Retinal pigment epithelial cell (primary cell): ENCODE measurements around the gene RAD23A.

Source experiments
- DNase-seq: peaks from one replicate; pipeline ENCODE4 v3.0.0-alpha.2; 2010; ENCODE audit warnings: low read depth
- H3K4me3 ChIP-seq: 2 replicates; pipeline ENCODE4 v1.5.1; 2011; ENCODE audit warnings: mild to moderate bottlenecking, low read length, control low read depth, moderate library complexity
- TF ChIP-seq, protein P1 (sequence below): conservative IDR thresholded peaks from 2 replicates; pipeline ENCODE4 v1.5.1; 2011; ENCODE audit warnings: low read depth, low read length, control low read depth, inconsistent platforms

RAD23A gene

GRCh38 chr19:12932392-12933286, 13.0 kb upstream of the RAD23A start:
- DNase-seq: no peak
- TF ChIP-seq, protein P1, sequence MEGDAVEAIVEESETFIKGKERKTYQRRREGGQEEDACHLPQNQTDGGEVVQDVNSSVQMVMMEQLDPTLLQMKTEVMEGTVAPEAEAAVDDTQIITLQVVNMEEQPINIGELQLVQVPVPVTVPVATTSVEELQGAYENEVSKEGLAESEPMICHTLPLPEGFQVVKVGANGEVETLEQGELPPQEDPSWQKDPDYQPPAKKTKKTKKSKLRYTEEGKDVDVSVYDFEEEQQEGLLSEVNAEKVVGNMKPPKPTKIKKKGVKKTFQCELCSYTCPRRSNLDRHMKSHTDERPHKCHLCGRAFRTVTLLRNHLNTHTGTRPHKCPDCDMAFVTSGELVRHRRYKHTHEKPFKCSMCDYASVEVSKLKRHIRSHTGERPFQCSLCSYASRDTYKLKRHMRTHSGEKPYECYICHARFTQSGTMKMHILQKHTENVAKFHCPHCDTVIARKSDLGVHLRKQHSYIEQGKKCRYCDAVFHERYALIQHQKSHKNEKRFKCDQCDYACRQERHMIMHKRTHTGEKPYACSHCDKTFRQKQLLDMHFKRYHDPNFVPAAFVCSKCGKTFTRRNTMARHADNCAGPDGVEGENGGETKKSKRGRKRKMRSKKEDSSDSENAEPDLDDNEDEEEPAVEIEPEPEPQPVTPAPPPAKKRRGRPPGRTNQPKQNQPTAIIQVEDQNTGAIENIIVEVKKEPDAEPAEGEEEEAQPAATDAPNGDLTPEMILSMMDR: no peak
- H3K4me3 ChIP-seq: peak overlapping the region; percentile 98

DNA sequence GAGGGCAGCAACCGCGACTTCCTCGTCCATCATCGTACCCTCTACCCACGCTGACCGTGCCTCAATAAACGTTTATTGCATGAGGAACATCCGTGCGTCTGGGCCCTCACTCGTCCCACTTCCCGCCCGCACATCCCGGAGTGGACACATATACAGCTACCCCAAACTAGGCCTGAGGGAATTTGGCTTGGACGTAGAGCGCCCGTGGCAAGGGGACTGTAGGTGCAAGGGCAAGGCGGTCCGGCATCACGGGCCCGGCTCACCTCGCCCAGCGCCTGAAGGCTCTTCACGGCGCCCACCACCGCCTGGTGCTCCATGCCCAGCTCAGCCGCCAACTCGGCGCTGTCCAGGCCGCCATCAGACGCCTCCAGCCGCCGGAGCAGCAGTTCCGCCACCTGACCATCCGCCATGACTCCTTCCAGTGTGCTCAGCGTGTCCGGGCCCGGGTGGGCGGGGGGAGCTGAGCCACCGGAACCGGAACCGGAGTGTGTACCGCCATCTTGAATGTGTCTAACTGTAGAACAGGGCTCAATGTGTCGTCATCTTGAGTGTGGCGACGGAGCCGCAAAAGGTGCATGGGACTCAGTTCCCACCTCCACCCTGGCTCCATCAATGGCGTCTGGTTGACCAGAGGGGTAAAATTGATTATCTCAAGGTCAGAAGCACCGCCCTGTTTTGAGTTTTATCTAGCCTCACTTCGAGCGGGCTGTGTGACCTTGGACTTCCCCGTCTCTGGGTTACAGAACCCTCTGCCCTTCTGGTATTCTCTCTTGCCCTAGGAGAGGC, 12.2 kb upstream of the RAD23A start, which contains the start of gene FARSA:
FARSA (minus strand) TSS at position 425 of the 786 bp plus-strand sequence; CDS start at position 410, 15 bp downstream.
- H3K4me3 ChIP-seq: peak within 1 kb of the TSS; percentile 98
- TF ChIP-seq, protein P1: no peak
- peak; percentile 59 for DNase-seq

DNA sequence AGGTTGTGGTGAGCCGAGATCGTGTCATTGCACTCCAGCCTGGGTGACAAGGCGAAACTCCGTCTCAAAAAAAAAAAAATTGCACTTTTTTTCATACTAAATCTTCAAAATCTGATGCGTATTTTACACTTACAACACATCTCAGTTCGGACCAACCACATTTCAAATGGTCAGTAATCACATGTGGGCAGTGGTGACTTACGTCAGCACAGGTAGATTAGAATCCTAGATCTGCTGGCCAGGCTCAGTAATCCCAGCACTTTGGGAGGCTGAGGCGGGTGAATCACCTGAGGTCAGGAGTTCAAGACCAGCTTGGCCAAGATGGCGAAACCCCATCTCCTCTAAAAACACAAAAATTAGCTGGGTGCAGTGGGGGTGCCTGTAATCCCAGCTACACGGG, 10.6 kb upstream of the RAD23A start:
- H3K4me3 ChIP-seq: no peak overlapping the region
- TF ChIP-seq, protein P1: no peak
- no peak for DNase-seq

DNA sequence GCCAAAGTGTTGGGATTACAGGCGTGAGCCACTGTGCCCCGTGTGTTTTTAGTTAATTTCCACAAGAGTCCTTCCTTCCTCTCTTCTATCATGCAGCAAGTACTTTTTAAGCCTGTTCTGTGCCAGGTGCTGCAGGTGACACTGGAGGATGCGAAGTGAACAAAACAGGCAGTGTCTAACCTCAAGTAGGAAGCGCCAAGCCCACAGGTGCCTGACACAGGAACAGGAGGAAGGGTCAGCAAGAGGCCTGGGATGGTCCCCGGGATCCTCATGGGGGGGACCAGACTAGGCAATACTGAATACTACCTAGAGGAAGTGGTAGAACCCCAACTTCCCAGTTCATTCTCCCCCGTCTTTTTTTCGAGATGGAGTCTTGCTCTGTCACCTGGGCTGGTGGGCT, 9.1 kb upstream of the RAD23A start:
- TF ChIP-seq, protein P1: no peak
- H3K4me3 ChIP-seq: no peak overlapping the region
- no peak for DNase-seq

DNA sequence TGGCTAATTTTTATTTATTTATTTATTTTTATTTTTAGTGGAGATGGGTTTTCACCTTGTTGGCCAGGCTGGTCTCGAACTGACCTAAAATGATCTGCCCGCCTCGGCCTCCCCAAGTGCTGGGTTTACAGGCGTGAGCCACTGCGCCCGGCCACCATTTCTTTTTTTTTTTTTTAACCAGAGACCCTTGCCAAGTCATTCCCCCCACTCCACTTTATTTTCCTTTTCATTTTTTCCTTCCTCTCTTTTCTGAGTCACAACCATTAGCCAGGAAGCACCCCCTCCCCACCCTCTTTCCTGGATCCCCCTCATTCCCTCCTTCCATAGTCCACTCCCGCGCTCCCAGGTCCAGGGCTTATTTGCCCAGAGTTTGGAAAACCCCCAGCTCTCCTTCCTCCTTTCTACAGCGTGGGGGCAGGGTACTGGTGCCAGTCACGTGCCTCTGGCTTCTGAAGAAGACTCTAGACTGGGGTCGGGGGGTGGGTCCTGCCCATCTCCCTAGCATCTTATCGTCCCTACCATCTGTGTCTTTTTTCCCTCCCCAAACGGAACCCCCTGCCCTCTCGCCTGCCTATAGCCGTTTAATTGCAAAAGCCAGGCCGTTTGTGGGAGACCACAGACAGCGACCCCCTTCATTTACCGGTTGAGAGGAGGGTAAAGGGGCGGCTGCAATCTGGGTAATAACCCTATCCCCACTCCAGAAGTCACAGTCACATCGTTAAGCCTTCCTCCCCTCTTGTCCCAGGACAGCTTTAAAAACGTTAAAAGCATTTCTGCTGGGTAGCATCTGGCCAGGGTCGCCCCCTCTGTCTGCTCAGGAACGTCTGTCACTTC, 8.4 kb upstream of the RAD23A start:
- TF ChIP-seq, protein P1: no peak
- H3K4me3 ChIP-seq: peak overlapping the region; percentile 67
- DNase-seq: no peak

GRCh38 chr19:12937927-12938778, 7.5 kb upstream of the RAD23A start, which contains the start of gene CALR:
Gene CALR, plus strand, starts transcription at chr19:12938609. Its CDS starts 71 bp downstream, at chr19:12938680.
- peak within 1 kb of the TSS; percentile 84 for H3K4me3 ChIP-seq
- DNase-seq: peak; percentile 96
- TF ChIP-seq, protein P1: no peak
